H1 (cell line): Measurements from ENCODE around the gene ISL2. TPM values are rescaled to one million over a fixed set of nuclear protein-coding genes. Genes with fewer than 3 reads are reported as not detected.

ENCODE experiments used
- SRF ChIP-seq: IDR thresholded peaks from 2 replicates; pipeline ENCODE4 v1.6.1; 2011; ENCODE audit warnings: mild to moderate bottlenecking, low read depth, low read length, moderate library complexity
- polyA plus RNA-seq, 7 experiments: library from polyadenylated mRNA; depleted of rRNA in 3 of 7; stranded (reverse) in 5 of 7; unstranded in 2 of 7; fragments of >200 nt in 5 of 7; fragments of 200-250 nt in 2 of 7; gene quantifications; 1 replicate in 5 of 7; 2 replicates in 1 of 7; 4 replicates in 1 of 7; pipeline versions ENCODE4 v1.2.1 to v1.2.3, GENCODE V29; 2011 to 2013; ENCODE audit warnings: missing spikeins in 2 of 7, mixed read lengths in 2 of 7
- total RNA-seq: library from RNA; stranded (reverse); fragmentation: NEBNext Ultra II Directional; extraction: Animal tissue kit (Norgen Biotek cat#: 25700); gene quantifications from 2 replicates; pipeline ENCODE4 v1.2.1, GENCODE V29; 2021

Gene ISL2
- total and polyA plus RNA-seq, 2 of the 8 experiments (the other 6 are each of a cell fraction or from before 2014, with no cell fraction given), result 0.32 to 0.99 TPM

DNA sequence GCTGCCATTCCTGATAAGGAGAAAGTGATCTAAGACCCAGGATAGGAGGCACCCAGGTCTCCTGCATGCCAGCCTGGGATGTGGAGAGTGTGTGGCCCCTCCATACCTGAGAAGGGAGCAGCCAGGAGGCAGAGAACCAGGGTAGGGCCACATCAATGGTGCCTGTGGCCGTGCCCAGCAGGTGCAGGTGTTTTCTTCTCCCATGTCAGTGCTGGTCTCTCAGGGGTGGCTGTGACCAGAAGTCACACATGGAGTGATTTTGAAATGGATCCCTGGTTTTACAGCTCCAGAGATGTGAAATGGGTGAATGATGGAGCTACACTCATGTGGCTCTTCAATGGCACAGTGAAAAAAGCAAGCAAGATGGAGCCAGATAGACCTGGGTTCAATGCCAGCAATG is 3.3 kb upstream of the ISL2 start (continued):
- TF ChIP-seq SRF, result no peak
